ENCODE measurements around the gene SQOR. TPM values are rescaled to one million over a fixed set of nuclear protein-coding genes. Genes with fewer than 3 reads are reported as not detected.

Gene SQOR
- total and polyA plus RNA-seq, 9 donors: 5.5 to 35.1 (median 11.8) TPM

DNA sequence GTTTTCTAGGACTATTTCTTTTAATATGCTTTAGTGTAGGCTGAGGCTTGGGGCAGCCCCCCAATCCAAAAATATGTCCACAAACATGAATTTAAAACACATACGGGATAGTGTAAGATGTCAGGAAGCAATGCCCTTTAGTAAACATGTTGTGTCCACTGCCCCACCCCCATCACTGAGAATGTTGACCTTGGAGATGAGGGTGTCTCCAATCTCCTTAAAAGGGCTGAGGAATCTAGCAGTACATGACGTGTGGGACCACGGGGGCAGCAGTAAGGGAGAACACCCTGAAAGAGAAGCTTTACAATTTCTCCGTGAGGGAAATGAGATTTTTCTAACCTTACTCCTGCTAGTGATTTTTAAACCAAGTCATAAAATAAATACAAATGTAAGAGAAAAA lies 84.7 kb downstream of the SQOR start:
- no peaks in the 10 kb centered on the region for H3K36me3 ChIP-seq
- no peak overlapping the region for H3K4me3 ChIP-seq
- TF ChIP-seq EP300 (IDR thresholded peaks at IDR 0.05): no peak
- TF ChIP-seq, protein P1, sequence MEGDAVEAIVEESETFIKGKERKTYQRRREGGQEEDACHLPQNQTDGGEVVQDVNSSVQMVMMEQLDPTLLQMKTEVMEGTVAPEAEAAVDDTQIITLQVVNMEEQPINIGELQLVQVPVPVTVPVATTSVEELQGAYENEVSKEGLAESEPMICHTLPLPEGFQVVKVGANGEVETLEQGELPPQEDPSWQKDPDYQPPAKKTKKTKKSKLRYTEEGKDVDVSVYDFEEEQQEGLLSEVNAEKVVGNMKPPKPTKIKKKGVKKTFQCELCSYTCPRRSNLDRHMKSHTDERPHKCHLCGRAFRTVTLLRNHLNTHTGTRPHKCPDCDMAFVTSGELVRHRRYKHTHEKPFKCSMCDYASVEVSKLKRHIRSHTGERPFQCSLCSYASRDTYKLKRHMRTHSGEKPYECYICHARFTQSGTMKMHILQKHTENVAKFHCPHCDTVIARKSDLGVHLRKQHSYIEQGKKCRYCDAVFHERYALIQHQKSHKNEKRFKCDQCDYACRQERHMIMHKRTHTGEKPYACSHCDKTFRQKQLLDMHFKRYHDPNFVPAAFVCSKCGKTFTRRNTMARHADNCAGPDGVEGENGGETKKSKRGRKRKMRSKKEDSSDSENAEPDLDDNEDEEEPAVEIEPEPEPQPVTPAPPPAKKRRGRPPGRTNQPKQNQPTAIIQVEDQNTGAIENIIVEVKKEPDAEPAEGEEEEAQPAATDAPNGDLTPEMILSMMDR (IDR thresholded peaks at IDR 0.05): no peak
- no peak for TF ChIP-seq POLR2A (IDR thresholded peaks at IDR 0.05)
- no peak overlapping the region for H3K27ac ChIP-seq
- no peak for DNase-seq
- intact Hi-C loops (cut with DNase I): no loop called here
- no peaks in the 10 kb centered on the region for H3K4me1 ChIP-seq (ENCODE audit: insufficient read depth)
- H3K9me3 ChIP-seq: no peaks in the 10 kb centered on the region
- no peaks in the 10 kb centered on the region for H3K27me3 ChIP-seq
- WGBS, 3 donors: 10 to 23% (median 10%) methylated on average over 4 of the region's 4 CpGs

DNA sequence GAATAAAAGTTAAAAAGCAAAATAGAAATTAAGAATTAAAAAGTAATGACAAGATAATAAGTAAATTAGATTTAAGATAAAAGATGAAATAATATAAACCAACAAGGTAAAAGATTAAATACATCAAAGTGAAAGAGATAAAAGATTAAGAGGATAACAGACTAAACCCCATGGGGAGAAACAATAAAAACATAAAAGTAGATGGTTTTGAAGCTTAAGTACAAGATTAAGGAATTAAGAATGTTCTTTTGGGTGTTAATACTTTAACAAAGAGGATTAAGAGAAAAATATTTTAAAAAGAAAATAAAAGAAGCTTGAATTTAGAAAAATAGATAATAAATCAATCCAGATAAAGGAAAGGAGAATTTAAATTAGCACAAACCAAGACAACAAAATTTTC lies 85.4 kb downstream of the SQOR start:
- no peak for DNase-seq
- TF ChIP-seq, protein P1 (IDR thresholded peaks at IDR 0.05): no peak
- TF ChIP-seq EP300 (IDR thresholded peaks at IDR 0.05) (no peak), POLR2A (IDR thresholded peaks at IDR 0.05) (no peak)
- intact Hi-C loops (cut with DNase I): no loop called here
- Histone ChIP-seq H3K4me3 (no peak overlapping the region), H3K27ac (no peak overlapping the region), H3K9me3 (no peaks in the 10 kb centered on the region), H3K4me1 (ENCODE audit: insufficient read depth) (no peaks in the 10 kb centered on the region), H3K27me3 (no peaks in the 10 kb centered on the region), H3K36me3 (no peaks in the 10 kb centered on the region)

DNA sequence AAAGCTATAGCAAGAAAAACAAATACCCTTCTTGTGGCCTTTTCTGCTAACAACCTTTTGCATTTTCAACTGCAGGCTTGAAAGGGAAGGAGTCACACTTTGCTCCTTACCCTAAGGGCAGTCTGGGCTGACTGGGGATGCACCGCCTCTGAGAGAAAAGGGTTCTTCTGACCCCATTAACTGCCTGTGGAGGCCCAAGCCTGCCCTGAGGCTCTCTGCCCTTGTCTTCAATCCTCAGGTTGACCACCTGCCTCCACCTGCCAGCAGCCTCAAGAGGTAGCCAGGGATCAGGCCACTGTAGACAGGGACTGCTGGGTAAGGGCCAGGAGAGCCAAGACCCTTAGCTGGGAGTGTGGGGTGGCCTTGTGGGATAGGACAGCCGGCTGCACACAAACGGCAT lies 93.8 kb downstream of the SQOR start:
- Histone ChIP-seq H3K4me3 (no peak overlapping the region), H3K4me1 (ENCODE audit: insufficient read depth) (no peaks in the 10 kb centered on the region), H3K27me3 (no peaks in the 10 kb centered on the region), H3K36me3 (no peaks in the 10 kb centered on the region), H3K9me3 (no peaks in the 10 kb centered on the region), H3K27ac (no peak overlapping the region)
- DNase-seq: no peak
- TF ChIP-seq, protein P1 (IDR thresholded peaks at IDR 0.05): no peak
- TF ChIP-seq EP300 (IDR thresholded peaks at IDR 0.05) (no peak), POLR2A (IDR thresholded peaks at IDR 0.05) (no peak)
- intact Hi-C loops (cut with DNase I): no loop called here
- 72 to 89% (median 74%) methylated on average over 3 of the region's 3 CpGs for WGBS, 3 donors

DNA sequence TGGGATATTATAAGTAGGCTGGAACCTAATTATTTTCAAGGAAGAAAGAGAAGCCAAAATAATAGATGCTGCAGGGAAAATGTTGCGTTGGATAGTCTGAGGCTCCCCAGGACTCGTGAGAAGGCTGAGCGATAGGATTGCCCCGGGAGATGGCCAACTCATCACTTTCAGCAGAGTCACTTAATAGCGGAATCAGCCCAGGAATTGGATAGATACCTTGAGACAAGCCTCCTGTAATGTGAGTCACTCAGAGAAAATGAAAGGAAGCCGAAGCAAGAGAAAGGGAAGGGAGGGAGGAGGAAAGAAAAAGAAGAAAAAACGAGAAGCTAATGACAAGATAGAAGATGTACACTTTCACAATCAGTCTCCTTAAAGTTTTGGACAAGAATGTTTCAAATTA lies 94.3 kb downstream of the SQOR start:
- H3K27me3 ChIP-seq: no peaks in the 10 kb centered on the region
- TF ChIP-seq, protein P1 (IDR thresholded peaks at IDR 0.05): no peak
- TF ChIP-seq EP300 (IDR thresholded peaks at IDR 0.05) (no peak), POLR2A (IDR thresholded peaks at IDR 0.05) (no peak)
- no peaks in the 10 kb centered on the region for H3K9me3 ChIP-seq
- intact Hi-C loops (cut with DNase I): no loop called here
- no peak for DNase-seq
- no peak overlapping the region for H3K27ac ChIP-seq
- no peaks in the 10 kb centered on the region for H3K36me3 ChIP-seq
- H3K4me3 ChIP-seq: no peak overlapping the region
- H3K4me1 ChIP-seq (ENCODE audit: insufficient read depth): no peaks in the 10 kb centered on the region
- WGBS, 3 donors: 55 to 64% (median 60%) methylated on average over 7 of the region's 7 CpGs

DNA sequence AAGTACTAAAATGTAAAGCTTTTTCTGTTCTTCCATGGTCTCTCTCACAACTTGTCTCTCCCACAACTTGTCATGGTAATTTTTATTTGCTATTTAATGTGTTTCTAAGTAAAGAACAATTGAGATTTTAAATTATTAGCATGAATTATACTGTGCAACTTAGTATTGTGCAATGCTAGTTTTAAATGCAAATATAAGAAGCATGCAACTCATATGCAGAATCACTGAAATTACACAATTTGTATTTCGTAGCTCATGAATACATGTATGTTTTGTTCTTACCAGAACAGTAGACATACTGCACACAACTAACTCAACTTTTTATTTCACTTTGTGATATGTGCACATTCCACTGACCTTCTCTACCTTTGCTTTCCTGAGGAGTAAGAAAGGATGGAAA lies 96.5 kb downstream of the SQOR start:
- H3K9me3 ChIP-seq: no peaks in the 10 kb centered on the region
- intact Hi-C loops (cut with DNase I): no loop called here
- TF ChIP-seq, protein P1 (IDR thresholded peaks at IDR 0.05): no peak
- TF ChIP-seq EP300 (IDR thresholded peaks at IDR 0.05): no peak
- no peak for TF ChIP-seq POLR2A (IDR thresholded peaks at IDR 0.05)
- 85 to 91% (median 86%) methylated on average over 1 of the region's 1 CpG for WGBS, 3 donors
- no peaks in the 10 kb centered on the region for H3K27me3 ChIP-seq
- no peak overlapping the region for H3K27ac ChIP-seq
- no peak overlapping the region for H3K4me3 ChIP-seq
- no peaks in the 10 kb centered on the region for H3K4me1 ChIP-seq (ENCODE audit: insufficient read depth)
- no peaks in the 10 kb centered on the region for H3K36me3 ChIP-seq
- no peak for DNase-seq
